BJ (cell line): ENCODE results near the gene C1QTNF3. TPM values are rescaled to one million over a fixed set of nuclear protein-coding genes. Genes with fewer than 3 reads are reported as not detected.

Experiments used
- CTCF ChIA-PET: fragments of 350-600 bp; formaldehyde crosslinking; extraction: SDS; loops from one replicate; lab custom pipeline; 2021; ENCODE audit warnings: antibody characterized with exemption, inconsistent platforms; lab: Yijun Ruan, JAX
- POLR2A ChIA-PET: fragments of 300-600 bp; sonication (Branson Sonifier 250); formaldehyde crosslinking; extraction: SDS; loops from one replicate; lab custom pipeline; 2021; ENCODE audit warnings: antibody characterized with exemption; lab: Charles Lee
- DNase-seq: peaks from one replicate; pipeline ENCODE4 v3.0.0-alpha.2; 2011; ENCODE audit warnings: low read depth
- H3K27me3 ChIP-seq: 2 replicates; pipeline ENCODE4 v1.6.0; 2011; ENCODE audit warnings: low read length; ENCODE audit not compliant: control insufficient read depth, insufficient read depth
- H3K36me3 ChIP-seq: 2 replicates; pipeline ENCODE4 v1.5.1; 2011; ENCODE audit warnings: low read length; ENCODE audit not compliant: control insufficient read depth, insufficient read depth
- H3K4me3 ChIP-seq: 2 replicates; pipeline ENCODE4 v1.5.1; 2011; ENCODE audit warnings: low read depth, mild to moderate bottlenecking, control low read depth, low read length
- polyA plus RNA-seq: library from polyadenylated mRNA; depleted of rRNA; stranded (reverse); fragments of >200 nt; gene quantifications from 2 replicates; pipeline ENCODE4 v1.2.3, GENCODE V29; 2011
- TF ChIP-seq, protein P1 (sequence below): IDR thresholded peaks from 2 replicates; pipeline ENCODE4 v1.5.1; 2011; ENCODE audit warnings: low read depth, mild to moderate bottlenecking, control low read depth, inconsistent platforms, low read length, moderate library complexity; ENCODE audit not compliant: insufficient read depth

Gene C1QTNF3
- polyA plus RNA-seq, 1 experiment, result 1.8 TPM

DNA sequence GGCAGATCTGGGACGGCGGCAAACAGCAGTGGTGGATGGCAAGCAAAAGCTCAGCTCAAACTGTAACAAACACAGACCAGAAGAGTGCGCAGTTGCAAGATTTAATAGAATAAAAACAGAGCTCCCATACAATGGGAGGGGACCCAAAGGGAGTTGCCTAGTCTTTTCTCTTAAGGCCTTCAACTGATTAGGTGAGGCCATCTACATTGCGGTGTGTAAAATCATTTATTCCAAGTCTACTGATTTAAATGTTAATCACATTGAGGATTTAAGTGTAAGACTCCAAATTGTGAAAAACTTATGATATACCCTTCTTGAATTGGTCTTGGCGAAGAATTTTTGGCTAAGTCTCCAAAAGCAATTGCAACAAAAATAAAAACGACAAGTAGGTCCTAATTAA lies 21.6 kb upstream of the C1QTNF3 start:
- ChIA-PET POLR2A (no interaction called here), CTCF (no interaction called here)
- Histone ChIP-seq H3K27me3 (no peaks in the 10 kb centered on the region), H3K36me3 (no peaks in the 10 kb centered on the region), H3K4me3 (no peak overlapping the region)
- no peak for DNase-seq
- TF ChIP-seq, protein P1, sequence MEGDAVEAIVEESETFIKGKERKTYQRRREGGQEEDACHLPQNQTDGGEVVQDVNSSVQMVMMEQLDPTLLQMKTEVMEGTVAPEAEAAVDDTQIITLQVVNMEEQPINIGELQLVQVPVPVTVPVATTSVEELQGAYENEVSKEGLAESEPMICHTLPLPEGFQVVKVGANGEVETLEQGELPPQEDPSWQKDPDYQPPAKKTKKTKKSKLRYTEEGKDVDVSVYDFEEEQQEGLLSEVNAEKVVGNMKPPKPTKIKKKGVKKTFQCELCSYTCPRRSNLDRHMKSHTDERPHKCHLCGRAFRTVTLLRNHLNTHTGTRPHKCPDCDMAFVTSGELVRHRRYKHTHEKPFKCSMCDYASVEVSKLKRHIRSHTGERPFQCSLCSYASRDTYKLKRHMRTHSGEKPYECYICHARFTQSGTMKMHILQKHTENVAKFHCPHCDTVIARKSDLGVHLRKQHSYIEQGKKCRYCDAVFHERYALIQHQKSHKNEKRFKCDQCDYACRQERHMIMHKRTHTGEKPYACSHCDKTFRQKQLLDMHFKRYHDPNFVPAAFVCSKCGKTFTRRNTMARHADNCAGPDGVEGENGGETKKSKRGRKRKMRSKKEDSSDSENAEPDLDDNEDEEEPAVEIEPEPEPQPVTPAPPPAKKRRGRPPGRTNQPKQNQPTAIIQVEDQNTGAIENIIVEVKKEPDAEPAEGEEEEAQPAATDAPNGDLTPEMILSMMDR, result no peak

DNA sequence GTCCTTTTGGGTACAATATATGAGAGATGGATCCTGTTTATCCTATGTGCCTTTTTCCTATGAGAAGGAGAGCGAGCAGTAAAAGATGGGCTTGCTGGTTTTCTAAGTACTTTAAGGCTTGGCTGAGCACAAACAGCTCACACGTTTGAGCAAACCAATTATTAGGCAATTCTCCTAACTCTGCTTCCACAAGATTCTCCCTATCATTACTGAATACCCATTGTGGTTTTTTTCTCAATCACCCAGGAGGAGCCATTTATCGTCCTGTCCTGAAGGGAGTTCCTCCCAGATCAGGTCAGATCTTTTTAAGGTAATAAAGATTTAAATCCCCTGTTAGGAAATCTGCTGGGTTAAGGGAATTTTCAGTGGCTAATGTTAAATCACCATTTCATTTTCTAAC lies 19.4 kb upstream of the C1QTNF3 start:
- DNase-seq, result no peak
- TF ChIP-seq, protein P1, result no peak
- Histone ChIP-seq H3K27me3 (no peaks in the 10 kb centered on the region), H3K4me3 (no peak overlapping the region), H3K36me3 (no peaks in the 10 kb centered on the region)
- CTCF ChIA-PET, result interaction anchor here (1.0 kb wide), 1 partner anchor 122 kb away, joined by 3 read pairs; no protein-coding TSS in a partner anchor
- POLR2A ChIA-PET, result no interaction called here

DNA sequence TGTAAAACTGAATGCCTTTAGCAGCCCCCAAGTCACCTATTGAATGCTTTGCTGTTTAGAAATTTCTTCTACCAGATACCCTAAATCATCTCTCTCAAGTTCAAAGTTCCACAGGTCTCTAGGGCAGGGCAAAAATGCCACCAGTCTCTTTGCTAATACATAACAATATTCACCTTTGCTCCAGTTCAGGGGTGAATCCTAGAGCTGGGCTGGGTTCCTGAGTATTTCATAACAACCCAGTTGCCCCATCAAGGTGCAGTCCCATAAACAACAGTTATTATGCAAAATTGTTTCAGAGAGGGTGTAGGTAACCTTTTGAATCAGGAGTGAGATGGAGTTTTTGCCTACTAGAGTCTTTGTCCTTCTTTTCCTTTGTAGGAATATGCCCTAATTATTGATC lies 19.0 kb upstream of the C1QTNF3 start:
- no peak overlapping the region for H3K4me3 ChIP-seq

DNA sequence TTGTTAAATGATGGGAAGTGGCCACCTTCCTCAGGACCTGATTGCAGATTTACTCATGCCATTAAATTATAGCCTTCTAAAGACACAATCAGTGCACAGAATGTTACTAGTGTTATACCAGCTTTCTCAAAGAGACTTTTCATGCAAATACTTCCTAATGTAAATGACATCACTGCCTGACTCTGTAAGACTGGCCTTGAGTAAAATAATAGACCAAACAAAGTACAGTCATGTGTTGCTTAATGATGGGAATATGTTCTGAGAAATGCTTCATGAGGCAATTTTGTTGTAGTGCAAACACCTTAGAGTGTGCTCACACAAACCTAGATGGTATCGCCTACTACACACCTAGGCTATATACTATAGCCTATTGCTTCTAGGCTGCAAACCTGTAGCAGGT lies 17.0 kb upstream of the C1QTNF3 start:
- no peak for DNase-seq
- TF ChIP-seq, protein P1, result no peak
- Histone ChIP-seq H3K4me3 (no peak overlapping the region), H3K36me3 (no peaks in the 10 kb centered on the region), H3K27me3 (no peaks in the 10 kb centered on the region)
- POLR2A ChIA-PET, result no interaction called here
- CTCF ChIA-PET, result no interaction called here

More for the DNA sequence above, 19.0 kb upstream of the C1QTNF3 start:
- TF ChIP-seq, protein P1, result no peak
- Histone ChIP-seq H3K36me3 (no peaks in the 10 kb centered on the region), H3K27me3 (no peaks in the 10 kb centered on the region)
- POLR2A ChIA-PET, result no interaction called here
- no peak for DNase-seq
- CTCF ChIA-PET, result interaction anchor here (1.0 kb wide), 1 partner anchor 122 kb away, joined by 3 read pairs; no protein-coding TSS in a partner anchor

GRCh38 chr5:34058532-34058931 lies 15.5 kb upstream of the C1QTNF3 start:
- TF ChIP-seq, protein P1, result no peak
- Histone ChIP-seq H3K4me3 (no peak overlapping the region), H3K27me3 (no peaks in the 10 kb centered on the region), H3K36me3 (no peaks in the 10 kb centered on the region)
- no peak for DNase-seq
- POLR2A ChIA-PET, result no interaction called here
- CTCF ChIA-PET, result interaction anchor here (1.2 kb wide), 1 partner anchor 11 kb away, joined by 3 read pairs; no protein-coding TSS in a partner anchor
